HepG2 (cell line): ENCODE measurements around the gene TIMM44. TPM values are rescaled to one million over a fixed set of nuclear protein-coding genes. Genes with fewer than 3 reads are reported as not detected.

Experiments
- ARNTL ChIP-seq: sonication (generic); formaldehyde crosslinking; IDR thresholded peaks from 2 replicates; pipeline ENCODE4 v1.4.0; 2020; ENCODE audit warnings: mild to moderate bottlenecking, missing genetic modification reagents
- FOSL2 ChIP-seq: sonication (generic); formaldehyde crosslinking; IDR thresholded peaks from 2 replicates; pipeline ENCODE4 v1.4.0; 2020; ENCODE audit warnings: missing genetic modification reagents
- JDP2 ChIP-seq: sonication (generic); formaldehyde crosslinking; IDR thresholded peaks from 2 replicates; pipeline ENCODE4 v1.8.1; 2022; ENCODE audit warnings: missing genetic modification reagents, borderline replicate concordance
- JUNB ChIP-seq: sonication (generic); formaldehyde crosslinking; IDR thresholded peaks from 2 replicates; pipeline ENCODE4 v1.8.0; 2022; ENCODE audit warnings: missing genetic modification reagents, mild to moderate bottlenecking, borderline replicate concordance
- MAFK ChIP-seq, 2 experiments: IDR thresholded peaks in 1 of 2; conservative IDR thresholded peaks in 1 of 2; 2 replicates each; pipeline ENCODE4 v1.6.1; 2011; ENCODE audit warnings: improper control_type of control experiment in 2 of 2, low read length in 2 of 2
- MED1 ChIP-seq: sonication (generic); formaldehyde crosslinking; IDR thresholded peaks from 2 replicates; pipeline ENCODE4 v1.4.0; 2020; ENCODE audit warnings: missing genetic modification reagents
- NFE2L1 ChIP-seq: sonication (generic); formaldehyde crosslinking; IDR thresholded peaks from 2 replicates; pipeline ENCODE4 v1.4.0; 2020; ENCODE audit warnings: missing genetic modification reagents, mild to moderate bottlenecking, borderline replicate concordance
- NONO ChIP-seq, 2 experiments: fragments of 450-650 bp in 1 of 2; sonication (generic) in 1 of 2; formaldehyde crosslinking in 1 of 2; IDR thresholded peaks in 1 of 2; conservative IDR thresholded peaks in 1 of 2; 2 replicates each; pipeline versions ENCODE4 v1.6.1 to v1.8.0; 2017 to 2022; ENCODE audit warnings: mild to moderate bottlenecking in 1 of 2, missing genetic modification reagents in 1 of 2, moderate library complexity in 1 of 2
- PTBP1 ChIP-seq: fragments of 200-400 bp; formaldehyde crosslinking; IDR thresholded peaks from 2 replicates; pipeline ENCODE4 v1.6.1; 2018; ENCODE audit warnings: low read length, low read depth; ENCODE audit not compliant: poor library complexity, severe bottlenecking
- SOX5 ChIP-seq: IDR thresholded peaks from 2 replicates; pipeline ENCODE4 v1.6.1; 2016; ENCODE audit warnings: borderline replicate concordance
- TOE1 ChIP-seq: sonication (generic); formaldehyde crosslinking; IDR thresholded peaks from 2 replicates; pipeline ENCODE4 v1.4.0; 2020; ENCODE audit warnings: mild to moderate bottlenecking, missing genetic modification reagents
- ZKSCAN8 ChIP-seq: IDR thresholded peaks from 2 replicates; pipeline ENCODE4 v1.6.1; 2016; ENCODE audit warnings: borderline replicate concordance, missing genetic modification reagents, missing compliant biosample characterization
- ZNF33B ChIP-seq: sonication (generic); formaldehyde crosslinking; IDR thresholded peaks from 2 replicates; pipeline ENCODE4 v1.5.1; 2020; ENCODE audit warnings: mild to moderate bottlenecking, missing genetic modification reagents
- ZNF343 ChIP-seq: sonication (generic); formaldehyde crosslinking; IDR thresholded peaks from 2 replicates; pipeline ENCODE4 v1.4.0; 2020; ENCODE audit warnings: mild to moderate bottlenecking, missing genetic modification reagents
- ZNF569 ChIP-seq: sonication (generic); formaldehyde crosslinking; IDR thresholded peaks from 2 replicates; pipeline ENCODE4 v1.5.0; 2020; ENCODE audit warnings: mild to moderate bottlenecking, missing genetic modification reagents, moderate library complexity, borderline replicate concordance
- ZNF879 ChIP-seq: sonication (generic); formaldehyde crosslinking; IDR thresholded peaks from 2 replicates; pipeline ENCODE4 v1.8.1; 2023; ENCODE audit warnings: missing genetic modification reagents
- polyA plus RNA-seq, 8 experiments: library from polyadenylated mRNA; depleted of rRNA in 3 of 8; stranded (reverse) in 7 of 8; unstranded in 1 of 8; fragments of >200 nt; fragmentation: Illumina TruSeq in 4 of 8; extraction: Trizol in 4 of 8; gene quantifications; 2 replicates each; pipeline versions ENCODE4 v1.2.1 to v1.2.3, GENCODE V29; 2011 to 2016; ENCODE audit warnings: low read depth in 4 of 8, missing spikeins in 1 of 8, mixed read lengths in 1 of 8; ENCODE audit not compliant: insufficient read depth in 1 of 8
- total RNA-seq, 5 experiments: library from RNA; depleted of rRNA; stranded (reverse); fragments of >200 nt; fragmentation: Illumina TruSeq; extraction: Trizol; gene quantifications; 2 replicates each; pipeline ENCODE4 v1.2.3, GENCODE V29; 2016; ENCODE audit warnings: low read depth in 1 of 5
- TF ChIP-seq, protein P1 (sequence below): sonication (generic); formaldehyde crosslinking; conservative IDR thresholded peaks from 2 replicates; pipeline ENCODE4 v1.4.0; 2020; ENCODE audit warnings: missing genetic modification reagents
- TF ChIP-seq, protein P2 (sequence below): sonication (generic); formaldehyde crosslinking; IDR thresholded peaks from 2 replicates; pipeline ENCODE4 v1.4.0; 2020; ENCODE audit warnings: missing genetic modification reagents
- TF ChIP-seq, protein P3 (sequence below): sonication (generic); formaldehyde crosslinking; IDR thresholded peaks from 2 replicates; pipeline ENCODE4 v1.4.0; 2020; ENCODE audit warnings: mild to moderate bottlenecking, missing genetic modification reagents
- TF ChIP-seq, protein P4 (sequence below): sonication (generic); formaldehyde crosslinking; IDR thresholded peaks from 2 replicates; pipeline ENCODE4 v1.5.0; 2020; ENCODE audit warnings: missing genetic modification reagents, mild to moderate bottlenecking, borderline replicate concordance

The TIMM44 gene
- total and polyA plus RNA-seq, 2 of the 13 experiments (the other 11 are each of a cell fraction or from before 2014, with no cell fraction given) = 42.9 to 72.6 TPM

DNA sequence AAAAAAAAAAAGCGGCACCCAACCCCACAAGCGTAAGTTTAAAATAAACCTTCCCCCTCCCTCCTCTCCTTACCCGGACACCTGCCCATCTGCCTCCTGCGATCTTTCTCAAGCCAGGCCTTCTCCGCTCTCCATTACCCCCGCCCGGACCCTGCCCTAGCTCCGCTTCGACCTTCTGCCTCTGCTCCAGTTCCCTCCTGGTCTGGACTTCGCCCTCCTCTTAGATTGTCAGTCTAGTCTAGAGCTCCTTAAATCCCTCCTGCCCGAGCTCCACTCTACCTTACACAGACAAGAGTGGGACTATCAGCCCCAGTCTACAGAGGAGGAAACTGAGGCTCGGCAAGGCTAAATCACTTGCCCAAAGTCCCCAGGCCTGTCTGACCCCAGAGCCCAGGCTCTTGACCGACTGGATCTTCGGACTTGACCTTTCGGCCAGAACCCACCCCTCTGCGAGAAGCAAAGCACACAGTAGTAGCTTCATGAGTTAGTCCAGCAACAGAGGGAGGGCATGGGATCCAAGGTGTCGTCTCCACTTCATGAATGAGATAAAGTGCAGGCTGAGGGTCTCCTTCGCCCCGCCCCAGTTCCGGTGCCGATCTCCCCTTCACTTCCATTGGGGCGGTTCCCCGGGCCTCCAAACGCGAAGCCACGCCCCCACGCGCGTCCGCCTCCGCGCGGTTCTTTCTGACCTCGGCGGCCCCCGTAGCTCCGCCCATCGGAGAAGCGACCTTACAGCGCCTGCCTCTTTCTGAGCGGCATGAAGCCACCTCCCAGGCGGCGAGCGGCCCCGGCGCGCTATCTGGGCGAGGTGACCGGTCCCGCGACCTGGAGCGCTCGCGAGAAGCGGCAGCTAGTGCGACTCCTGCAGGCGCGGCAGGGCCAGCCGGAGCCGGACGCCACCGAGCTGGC lies 23.6 kb downstream of the TIMM44 start, which contains the start of gene SNAPC2 (continued):
- TF ChIP-seq, protein P1, sequence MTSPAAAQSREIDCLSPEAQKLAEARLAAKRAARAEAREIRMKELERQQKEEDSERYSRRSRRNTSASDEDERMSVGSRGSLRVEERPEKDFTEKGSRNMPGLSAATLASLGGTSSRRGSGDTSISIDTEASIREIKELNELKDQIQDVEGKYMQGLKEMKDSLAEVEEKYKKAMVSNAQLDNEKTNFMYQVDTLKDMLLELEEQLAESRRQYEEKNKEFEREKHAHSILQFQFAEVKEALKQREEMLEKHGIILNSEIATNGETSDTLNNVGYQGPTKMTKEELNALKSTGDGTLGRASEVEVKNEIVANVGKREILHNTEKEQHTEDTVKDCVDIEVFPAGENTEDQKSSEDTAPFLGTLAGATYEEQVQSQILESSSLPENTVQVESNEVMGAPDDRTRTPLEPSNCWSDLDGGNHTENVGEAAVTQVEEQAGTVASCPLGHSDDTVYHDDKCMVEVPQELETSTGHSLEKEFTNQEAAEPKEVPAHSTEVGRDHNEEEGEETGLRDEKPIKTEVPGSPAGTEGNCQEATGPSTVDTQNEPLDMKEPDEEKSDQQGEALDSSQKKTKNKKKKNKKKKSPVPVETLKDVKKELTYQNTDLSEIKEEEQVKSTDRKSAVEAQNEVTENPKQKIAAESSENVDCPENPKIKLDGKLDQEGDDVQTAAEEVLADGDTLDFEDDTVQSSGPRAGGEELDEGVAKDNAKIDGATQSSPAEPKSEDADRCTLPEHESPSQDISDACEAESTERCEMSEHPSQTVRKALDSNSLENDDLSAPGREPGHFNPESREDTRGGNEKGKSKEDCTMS (CRISPR knock-in tag) = no peak
- TF ChIP-seq JUNB (CRISPR knock-in tag) (no peak), MAFK (conservative IDR thresholded peaks at IDR 0.05 in 1 of 2, IDR thresholded peaks at IDR 0.05 in 1 of 2; ENCODE audit: low read length in 2 of 2) (no peak), SOX5 (0 out of 2 replicates have a peak, but pooled peaks have one; percentile 17), ZNF569 (CRISPR knock-in tag) (no peak), MED1 (CRISPR knock-in tag) (peak; percentile 69; the same call in 1 of the 2 replicates), ZNF879 (CRISPR knock-in tag) (no peak), ZNF33B (CRISPR knock-in tag) (no peak; the same call in 1 of the 2 replicates), ZKSCAN8 (CRISPR knock-in tag) (0 out of 2 replicates have a peak, but pooled peaks have one; percentile 44), JDP2 (CRISPR knock-in tag) (no peak), NONO (IDR thresholded peaks at IDR 0.05) (no peak), NONO (CRISPR knock-in tag; conservative IDR thresholded peaks at IDR 0.05) (peak; percentile 88), ZNF343 (no peak), TOE1 (no peak), NFE2L1 (CRISPR knock-in tag) (no peak), ARNTL (CRISPR knock-in tag) (peak; percentile 75), PTBP1 (no peak), FOSL2 (peak; percentile 11; the same call in 1 of the 2 replicates)
- TF ChIP-seq, protein P2, sequence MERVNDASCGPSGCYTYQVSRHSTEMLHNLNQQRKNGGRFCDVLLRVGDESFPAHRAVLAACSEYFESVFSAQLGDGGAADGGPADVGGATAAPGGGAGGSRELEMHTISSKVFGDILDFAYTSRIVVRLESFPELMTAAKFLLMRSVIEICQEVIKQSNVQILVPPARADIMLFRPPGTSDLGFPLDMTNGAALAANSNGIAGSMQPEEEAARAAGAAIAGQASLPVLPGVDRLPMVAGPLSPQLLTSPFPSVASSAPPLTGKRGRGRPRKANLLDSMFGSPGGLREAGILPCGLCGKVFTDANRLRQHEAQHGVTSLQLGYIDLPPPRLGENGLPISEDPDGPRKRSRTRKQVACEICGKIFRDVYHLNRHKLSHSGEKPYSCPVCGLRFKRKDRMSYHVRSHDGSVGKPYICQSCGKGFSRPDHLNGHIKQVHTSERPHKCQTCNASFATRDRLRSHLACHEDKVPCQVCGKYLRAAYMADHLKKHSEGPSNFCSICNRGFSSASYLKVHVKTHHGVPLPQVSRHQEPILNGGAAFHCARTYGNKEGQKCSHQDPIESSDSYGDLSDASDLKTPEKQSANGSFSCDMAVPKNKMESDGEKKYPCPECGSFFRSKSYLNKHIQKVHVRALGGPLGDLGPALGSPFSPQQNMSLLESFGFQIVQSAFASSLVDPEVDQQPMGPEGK (CRISPR knock-in tag) = peak; percentile 59
- TF ChIP-seq, protein P3, sequence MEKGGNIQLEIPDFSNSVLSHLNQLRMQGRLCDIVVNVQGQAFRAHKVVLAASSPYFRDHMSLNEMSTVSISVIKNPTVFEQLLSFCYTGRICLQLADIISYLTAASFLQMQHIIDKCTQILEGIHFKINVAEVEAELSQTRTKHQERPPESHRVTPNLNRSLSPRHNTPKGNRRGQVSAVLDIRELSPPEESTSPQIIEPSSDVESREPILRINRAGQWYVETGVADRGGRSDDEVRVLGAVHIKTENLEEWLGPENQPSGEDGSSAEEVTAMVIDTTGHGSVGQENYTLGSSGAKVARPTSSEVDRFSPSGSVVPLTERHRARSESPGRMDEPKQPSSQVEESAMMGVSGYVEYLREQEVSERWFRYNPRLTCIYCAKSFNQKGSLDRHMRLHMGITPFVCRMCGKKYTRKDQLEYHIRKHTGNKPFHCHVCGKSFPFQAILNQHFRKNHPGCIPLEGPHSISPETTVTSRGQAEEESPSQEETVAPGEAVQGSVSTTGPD = no peak
- TF ChIP-seq, protein P4, sequence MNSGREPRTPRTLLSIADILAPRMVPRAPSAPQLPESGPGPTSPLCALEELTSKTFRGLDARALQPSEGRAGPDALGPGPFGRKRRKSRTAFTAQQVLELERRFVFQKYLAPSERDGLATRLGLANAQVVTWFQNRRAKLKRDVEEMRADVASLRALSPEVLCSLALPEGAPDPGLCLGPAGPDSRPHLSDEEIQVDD (CRISPR knock-in tag) = no peak
